A549 (cell line): ENCODE measurements around the gene BDNF.
"Not testable (repeated sequence)": the region's sequence is repeated elsewhere in the genome, so short reads cannot be mapped to it uniquely, and the experiment has no call there.

Source experiments
- CTCF ChIP-seq: fragments of >200 bp; sonication (Bioruptor Twin); formaldehyde crosslinking; IDR thresholded peaks from 3 replicates; pipeline ENCODE4 v1.5.1; 2016
- HOXB13 ChIP-seq: fragments of 250-450 bp; sonication (Bioruptor Pico); IDR thresholded peaks from 2 replicates; pipeline ENCODE4 v1.5.0; 2020; ENCODE audit warnings: low read depth, mild to moderate bottlenecking, moderate library complexity
- HOXB5 ChIP-seq: fragments of 250-450 bp; sonication (Bioruptor Pico); IDR thresholded peaks from 2 replicates; pipeline ENCODE4 v1.5.0; 2020; ENCODE audit warnings: mild to moderate bottlenecking, moderate library complexity
- MAFK ChIP-seq: fragments of 450-650 bp; IDR thresholded peaks from 2 replicates; pipeline ENCODE4 v1.6.1; 2014; ENCODE audit not compliant: partially characterized antibody
- MAX ChIP-seq: IDR thresholded peaks from 2 replicates; pipeline ENCODE4 v1.6.1; 2012
- MAZ ChIP-seq: fragments of 150-350 bp; IDR thresholded peaks from 2 replicates; pipeline ENCODE4 v1.6.1; 2014; ENCODE audit warnings: antibody characterized with exemption, low read depth, low read length, borderline replicate concordance
- PBX3 ChIP-seq: IDR thresholded peaks from 2 replicates; pipeline ENCODE4 v1.6.1; 2012
- PHF8 ChIP-seq: fragments of 200-600 bp; sonication (generic); IDR thresholded peaks from 2 replicates; pipeline ENCODE4 v1.6.1; 2016; ENCODE audit warnings: low read depth, mild to moderate bottlenecking, antibody characterized with exemption, moderate library complexity, borderline replicate concordance
- POLR2A ChIP-seq: IDR thresholded peaks from 2 replicates; pipeline ENCODE4 v1.6.1; 2012; ENCODE audit warnings: mild to moderate bottlenecking, low read length
- RAD21 ChIP-seq, 2 experiments: fragments of >200 bp in 1 of 2; sonication (Bioruptor Twin) in 1 of 2; formaldehyde crosslinking in 1 of 2; IDR thresholded peaks in 1 of 2; conservative IDR thresholded peaks in 1 of 2; 2 replicates in 1 of 2; 3 replicates in 1 of 2; pipeline ENCODE4 v1.6.1; 2012 to 2018; ENCODE audit warnings: inconsistent platforms in 1 of 2
- RARB ChIP-seq: fragments of 250-450 bp; sonication (Bioruptor Pico); IDR thresholded peaks from 2 replicates; pipeline ENCODE4 v1.8.0; 2021; ENCODE audit warnings: mild to moderate bottlenecking, moderate library complexity
- SMC3 ChIP-seq: fragments of >200 bp; sonication (Bioruptor Twin); formaldehyde crosslinking; IDR thresholded peaks from 3 replicates; pipeline ENCODE4 v1.6.1; 2018; ENCODE audit warnings: inconsistent platforms

DNA sequence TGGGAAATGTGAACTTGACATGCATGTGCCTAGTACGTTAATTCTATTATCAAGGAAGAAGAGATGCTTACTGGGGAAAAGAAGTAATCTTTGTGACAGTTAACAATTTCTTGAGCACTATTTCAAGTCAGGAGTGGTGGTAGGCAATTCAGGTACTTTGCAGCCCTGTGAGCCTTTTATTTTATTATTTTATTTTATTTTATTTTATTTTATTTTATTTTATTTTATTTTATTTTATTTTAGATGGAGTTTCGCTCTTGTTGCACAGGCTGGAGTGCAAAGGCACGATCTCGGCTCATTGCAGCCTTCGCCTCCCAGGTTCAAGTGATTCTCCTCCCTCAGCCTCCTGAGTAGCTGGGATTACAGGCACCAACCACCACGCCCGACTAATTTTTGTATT lies 31.5 kb upstream of the BDNF start:
- not testable (repeated sequence) for TF ChIP-seq POLR2A; RARB; PBX3; CTCF; SMC3; PHF8; MAZ; HOXB5 (CRISPR knock-in tag); HOXB13 (CRISPR knock-in tag); RAD21 (conservative IDR thresholded peaks at IDR 0.05 in 1 of 2, IDR thresholded peaks at IDR 0.05 in 1 of 2); MAFK; MAX
